ENCODE results near the gene NUP98.

DNA sequence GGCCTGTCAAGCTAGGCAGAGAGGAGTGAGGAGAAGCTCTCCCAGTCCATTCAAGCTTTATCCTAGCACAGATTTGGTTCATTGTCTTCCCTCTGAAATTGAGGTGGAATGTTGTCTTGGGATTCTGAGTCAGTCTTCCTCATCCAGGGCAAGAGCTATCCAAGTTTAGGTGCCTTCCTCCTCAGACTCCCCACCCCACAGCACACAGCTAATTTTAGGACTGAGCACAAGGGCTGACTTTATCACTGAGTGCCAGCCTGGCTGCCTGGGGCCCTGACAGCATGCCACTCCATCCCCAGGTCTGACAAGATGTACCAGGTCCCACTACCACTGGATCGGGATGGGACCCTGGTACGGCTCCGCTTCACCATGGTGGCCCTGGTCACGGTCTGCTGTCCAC, 13.6 kb upstream of the NUP98 start:
- TF ChIP-seq, protein P1, sequence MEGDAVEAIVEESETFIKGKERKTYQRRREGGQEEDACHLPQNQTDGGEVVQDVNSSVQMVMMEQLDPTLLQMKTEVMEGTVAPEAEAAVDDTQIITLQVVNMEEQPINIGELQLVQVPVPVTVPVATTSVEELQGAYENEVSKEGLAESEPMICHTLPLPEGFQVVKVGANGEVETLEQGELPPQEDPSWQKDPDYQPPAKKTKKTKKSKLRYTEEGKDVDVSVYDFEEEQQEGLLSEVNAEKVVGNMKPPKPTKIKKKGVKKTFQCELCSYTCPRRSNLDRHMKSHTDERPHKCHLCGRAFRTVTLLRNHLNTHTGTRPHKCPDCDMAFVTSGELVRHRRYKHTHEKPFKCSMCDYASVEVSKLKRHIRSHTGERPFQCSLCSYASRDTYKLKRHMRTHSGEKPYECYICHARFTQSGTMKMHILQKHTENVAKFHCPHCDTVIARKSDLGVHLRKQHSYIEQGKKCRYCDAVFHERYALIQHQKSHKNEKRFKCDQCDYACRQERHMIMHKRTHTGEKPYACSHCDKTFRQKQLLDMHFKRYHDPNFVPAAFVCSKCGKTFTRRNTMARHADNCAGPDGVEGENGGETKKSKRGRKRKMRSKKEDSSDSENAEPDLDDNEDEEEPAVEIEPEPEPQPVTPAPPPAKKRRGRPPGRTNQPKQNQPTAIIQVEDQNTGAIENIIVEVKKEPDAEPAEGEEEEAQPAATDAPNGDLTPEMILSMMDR (conservative IDR thresholded peaks at IDR 0.05; ENCODE audit: low read length) = no peak
- TF ChIP-seq EZH2phosphoT487 (IDR thresholded peaks at IDR 0.05; ENCODE audit: borderline replicate concordance, low read depth, low read length) = no peak

All from OCI-LY7 (cell line).